ENCODE measurements around the gene UBASH3B.

UBASH3B gene

GRCh38 chr11:122804161-122804560 is 148.6 kb downstream of the UBASH3B start:
- Histone ChIP-seq H3K9me3 (ENCODE audit: insufficient read depth, low read length) (no peaks in the 10 kb centered on the region), H3K27ac (ENCODE audit: low read length) (no peak overlapping the region), H3K36me3 (replicated peaks; ENCODE audit: low read depth, low read length) (no peaks in the 10 kb centered on the region), H3K4me1 (ENCODE audit: low read length) (no peaks in the 10 kb centered on the region), H4K20me1 (ENCODE audit: insufficient read depth, low read length) (no peaks in the 10 kb centered on the region), H2AFZ (ENCODE audit: low read depth, low read length) (no peak overlapping the region), H3K4me3 (ENCODE audit: low read length) (no peak overlapping the region), H3K4me2 (ENCODE audit: low read length) (no peak overlapping the region), H3K27me3 (ENCODE audit: low read depth, low read length) (no peaks in the 10 kb centered on the region), H3K9ac (ENCODE audit: low read length) (no peak overlapping the region), H3K79me2 (ENCODE audit: low read length) (no peaks in the 10 kb centered on the region)
- TF ChIP-seq EZH2phosphoT487 (IDR thresholded peaks at IDR 0.05; ENCODE audit: low read depth) (no peak), CTCF (IDR thresholded peaks at IDR 0.05; ENCODE audit: low read depth, low read length) (no peak)

GRCh38 chr11:122804796-122805195 is 149.3 kb downstream of the UBASH3B start:
- Histone ChIP-seq H3K9ac (ENCODE audit: low read length) (no peak overlapping the region), H3K79me2 (ENCODE audit: low read length) (no peaks in the 10 kb centered on the region), H3K4me1 (ENCODE audit: low read length) (no peaks in the 10 kb centered on the region), H4K20me1 (ENCODE audit: insufficient read depth, low read length) (no peaks in the 10 kb centered on the region), H3K4me3 (ENCODE audit: low read length) (no peak overlapping the region), H3K9me3 (ENCODE audit: insufficient read depth, low read length) (no peaks in the 10 kb centered on the region), H3K36me3 (replicated peaks; ENCODE audit: low read depth, low read length) (no peaks in the 10 kb centered on the region), H3K4me2 (ENCODE audit: low read length) (no peak overlapping the region), H2AFZ (ENCODE audit: low read depth, low read length) (no peak overlapping the region), H3K27me3 (ENCODE audit: low read depth, low read length) (no peaks in the 10 kb centered on the region), H3K27ac (ENCODE audit: low read length) (no peak overlapping the region)
- no peak for TF ChIP-seq EZH2phosphoT487 (IDR thresholded peaks at IDR 0.05; ENCODE audit: low read depth)
- no peak for TF ChIP-seq CTCF (IDR thresholded peaks at IDR 0.05; ENCODE audit: low read depth, low read length)

- H3K79me2 ChIP-seq (ENCODE audit: low read length): no peaks in the 10 kb centered on the region
- peaks cover 3% of the 10 kb centered on the region; the same call in 1 of the 2 replicates for H3K27me3 ChIP-seq (ENCODE audit: low read depth, low read length)
- H3K9ac ChIP-seq (ENCODE audit: low read length): no peak overlapping the region
- H3K4me2 ChIP-seq (ENCODE audit: low read length): no peak overlapping the region
- H4K20me1 ChIP-seq (ENCODE audit: insufficient read depth, low read length): no peaks in the 10 kb centered on the region
- no peak overlapping the region for H2AFZ ChIP-seq (ENCODE audit: low read depth, low read length)
- no peaks in the 10 kb centered on the region for H3K4me1 ChIP-seq (ENCODE audit: low read length)
- no peak overlapping the region for H3K4me3 ChIP-seq (ENCODE audit: low read length)
- no peak overlapping the region for H3K27ac ChIP-seq (ENCODE audit: low read length)
- TF ChIP-seq EZH2phosphoT487 (IDR thresholded peaks at IDR 0.05; ENCODE audit: low read depth) (no peak), CTCF (IDR thresholded peaks at IDR 0.05; ENCODE audit: low read depth, low read length) (no peak)
- no peaks in the 10 kb centered on the region for H3K9me3 ChIP-seq (ENCODE audit: insufficient read depth, low read length)
- H3K36me3 ChIP-seq (replicated peaks; ENCODE audit: low read depth, low read length): no peaks in the 10 kb centered on the region
Observed at GRCh38 chr11:122807731-122808477, 152.4 kb downstream of the UBASH3B start.

GRCh38 chr11:122808478-122808869 is 153.0 kb downstream of the UBASH3B start:
- H3K9ac ChIP-seq (ENCODE audit: low read length): no peak overlapping the region
- H4K20me1 ChIP-seq (ENCODE audit: insufficient read depth, low read length): no peaks in the 10 kb centered on the region
- no peak overlapping the region for H3K4me3 ChIP-seq (ENCODE audit: low read length)
- H3K27ac ChIP-seq (ENCODE audit: low read length): no peak overlapping the region
- no peaks in the 10 kb centered on the region for H3K9me3 ChIP-seq (ENCODE audit: insufficient read depth, low read length)
- H3K36me3 ChIP-seq (replicated peaks; ENCODE audit: low read depth, low read length): no peaks in the 10 kb centered on the region
- TF ChIP-seq EZH2phosphoT487 (IDR thresholded peaks at IDR 0.05; ENCODE audit: low read depth) (no peak), CTCF (IDR thresholded peaks at IDR 0.05; ENCODE audit: low read depth, low read length) (no peak)
- H3K4me2 ChIP-seq (ENCODE audit: low read length): no peak overlapping the region
- H2AFZ ChIP-seq (ENCODE audit: low read depth, low read length): no peak overlapping the region
- peaks cover 7% of the 10 kb centered on the region; the same call in 1 of the 2 replicates for H3K27me3 ChIP-seq (ENCODE audit: low read depth, low read length)
- no peaks in the 10 kb centered on the region for H3K4me1 ChIP-seq (ENCODE audit: low read length)
- H3K79me2 ChIP-seq (ENCODE audit: low read length): no peaks in the 10 kb centered on the region
